BJ (cell line): Measurements from ENCODE around the gene TP53TG3F. TPM values are rescaled to one million over a fixed set of nuclear protein-coding genes. Genes with fewer than 3 reads are reported as not detected.
"Not testable (repeated sequence)": the region's sequence is repeated elsewhere in the genome, so short reads cannot be mapped to it uniquely, and the experiment has no call there.

Experiments
- CTCF ChIA-PET: fragments of 350-600 bp; formaldehyde crosslinking; extraction: SDS; loops from one replicate; lab custom pipeline; 2021; ENCODE audit warnings: antibody characterized with exemption, inconsistent platforms; lab: Yijun Ruan, JAX
- POLR2A ChIA-PET: fragments of 300-600 bp; sonication (Branson Sonifier 250); formaldehyde crosslinking; extraction: SDS; loops from one replicate; lab custom pipeline; 2021; ENCODE audit warnings: antibody characterized with exemption; lab: Charles Lee
- DNase-seq: peaks from one replicate; pipeline ENCODE4 v3.0.0-alpha.2; 2011; ENCODE audit warnings: low read depth
- H3K27me3 ChIP-seq: 2 replicates; pipeline ENCODE4 v1.6.0; 2011; ENCODE audit warnings: low read length; ENCODE audit not compliant: control insufficient read depth, insufficient read depth
- H3K36me3 ChIP-seq: 2 replicates; pipeline ENCODE4 v1.5.1; 2011; ENCODE audit warnings: low read length; ENCODE audit not compliant: control insufficient read depth, insufficient read depth
- H3K4me3 ChIP-seq: 2 replicates; pipeline ENCODE4 v1.5.1; 2011; ENCODE audit warnings: low read depth, mild to moderate bottlenecking, control low read depth, low read length
- polyA minus RNA-seq: library from RNA; depleted of rRNA, polyadenylated mRNA; stranded (reverse); fragments of >200 nt; gene quantifications from 2 replicates; pipeline ENCODE4 v1.2.3, GENCODE V29; 2011; rRNA and poly(A)+ RNA removed
- polyA plus RNA-seq: library from polyadenylated mRNA; depleted of rRNA; stranded (reverse); fragments of >200 nt; gene quantifications from 2 replicates; pipeline ENCODE4 v1.2.3, GENCODE V29; 2011; rRNA removed
- small RNA-seq: library from RNA; depleted of rRNA; stranded (forward); fragments of <200 nt; gene quantifications from one replicate; pipeline ENCODE3, GENCODE V24; 2012; ENCODE audit warnings: low replicate concordance, low read depth; ENCODE audit not compliant: insufficient read length

Gene TP53TG3F
- not detected in 2 replicates for polyA plus RNA-seq
- not detected in 2 replicates for polyA minus RNA-seq

- CTCF ChIA-PET, H3K27me3 ChIP-seq, POLR2A ChIA-PET, DNase-seq, H3K36me3 ChIP-seq, H3K4me3 ChIP-seq: not testable (repeated sequence)
Measured at GRCh38 chr16:33459312-33459711, at the start of gene TP53TG3F. Gene TP53TG3F (plus strand): TSS chr16:33459612. CDS start chr16:33459680, 68 bp downstream.

GRCh38 chr16:33491611-33492010 lies 32.2 kb downstream of the TP53TG3F start:
- POLR2A ChIA-PET, CTCF ChIA-PET, DNase-seq, H3K27me3 ChIP-seq, H3K4me3 ChIP-seq, H3K36me3 ChIP-seq: not testable (repeated sequence)

- H3K36me3 ChIP-seq, DNase-seq, POLR2A ChIA-PET, H3K27me3 ChIP-seq, CTCF ChIA-PET, H3K4me3 ChIP-seq: not testable (repeated sequence)
Measured at GRCh38 chr16:33507231-33507630, 47.8 kb downstream of the TP53TG3F start.

- CTCF ChIA-PET, result not testable (repeated sequence)
Measured at GRCh38 chr16:33509070-33509469, 49.7 kb downstream of the TP53TG3F start.

GRCh38 chr16:33509906-33510305 lies 50.5 kb downstream of the TP53TG3F start:
- H3K27me3 ChIP-seq, DNase-seq, CTCF ChIA-PET, H3K36me3 ChIP-seq, POLR2A ChIA-PET, H3K4me3 ChIP-seq: not testable (repeated sequence)

More at GRCh38 chr16:33509070-33509469, 49.7 kb downstream of the TP53TG3F start:
- POLR2A ChIA-PET, DNase-seq, H3K4me3 ChIP-seq, H3K36me3 ChIP-seq, H3K27me3 ChIP-seq: not testable (repeated sequence)

Small RNAs within 50 kb of the gene (small RNA-seq; reads per million reads assigned to genes)
- not detected for gene AC136944.5
- not detected for gene AC136944.6

Other genes with a start within 250 kb of the TP53TG3F start
- not detected in 2 replicates for gene TP53TG3E, start 155.3 kb upstream of the TP53TG3F start, polyA plus RNA-seq
- not detected in 2 replicates for gene TP53TG3B, start 98.8 kb upstream of the TP53TG3F start, polyA plus RNA-seq